GM20000 (cell line): ENCODE data around the gene LAGE3.
"Not testable (repeated sequence)": the region's sequence is repeated elsewhere in the genome, so short reads cannot be mapped to it uniquely, and the experiment has no call there.

Experiments used
- DNase-seq: peaks from one replicate; pipeline ENCODE4 v3.0.0; 2012; ENCODE audit warnings: low spot score
- TF ChIP-seq, protein P1 (sequence below): IDR thresholded peaks from 2 replicates; pipeline ENCODE4 v1.5.1; 2012; ENCODE audit warnings: mild to moderate bottlenecking, control low read depth; ENCODE audit errors: extremely low read depth, missing control alignments

The LAGE3 gene

GRCh38 chrX:154507673-154508383 is 28.7 kb upstream of the LAGE3 start:
- no peak for DNase-seq
- TF ChIP-seq, protein P1, sequence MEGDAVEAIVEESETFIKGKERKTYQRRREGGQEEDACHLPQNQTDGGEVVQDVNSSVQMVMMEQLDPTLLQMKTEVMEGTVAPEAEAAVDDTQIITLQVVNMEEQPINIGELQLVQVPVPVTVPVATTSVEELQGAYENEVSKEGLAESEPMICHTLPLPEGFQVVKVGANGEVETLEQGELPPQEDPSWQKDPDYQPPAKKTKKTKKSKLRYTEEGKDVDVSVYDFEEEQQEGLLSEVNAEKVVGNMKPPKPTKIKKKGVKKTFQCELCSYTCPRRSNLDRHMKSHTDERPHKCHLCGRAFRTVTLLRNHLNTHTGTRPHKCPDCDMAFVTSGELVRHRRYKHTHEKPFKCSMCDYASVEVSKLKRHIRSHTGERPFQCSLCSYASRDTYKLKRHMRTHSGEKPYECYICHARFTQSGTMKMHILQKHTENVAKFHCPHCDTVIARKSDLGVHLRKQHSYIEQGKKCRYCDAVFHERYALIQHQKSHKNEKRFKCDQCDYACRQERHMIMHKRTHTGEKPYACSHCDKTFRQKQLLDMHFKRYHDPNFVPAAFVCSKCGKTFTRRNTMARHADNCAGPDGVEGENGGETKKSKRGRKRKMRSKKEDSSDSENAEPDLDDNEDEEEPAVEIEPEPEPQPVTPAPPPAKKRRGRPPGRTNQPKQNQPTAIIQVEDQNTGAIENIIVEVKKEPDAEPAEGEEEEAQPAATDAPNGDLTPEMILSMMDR, result no peak

DNA sequence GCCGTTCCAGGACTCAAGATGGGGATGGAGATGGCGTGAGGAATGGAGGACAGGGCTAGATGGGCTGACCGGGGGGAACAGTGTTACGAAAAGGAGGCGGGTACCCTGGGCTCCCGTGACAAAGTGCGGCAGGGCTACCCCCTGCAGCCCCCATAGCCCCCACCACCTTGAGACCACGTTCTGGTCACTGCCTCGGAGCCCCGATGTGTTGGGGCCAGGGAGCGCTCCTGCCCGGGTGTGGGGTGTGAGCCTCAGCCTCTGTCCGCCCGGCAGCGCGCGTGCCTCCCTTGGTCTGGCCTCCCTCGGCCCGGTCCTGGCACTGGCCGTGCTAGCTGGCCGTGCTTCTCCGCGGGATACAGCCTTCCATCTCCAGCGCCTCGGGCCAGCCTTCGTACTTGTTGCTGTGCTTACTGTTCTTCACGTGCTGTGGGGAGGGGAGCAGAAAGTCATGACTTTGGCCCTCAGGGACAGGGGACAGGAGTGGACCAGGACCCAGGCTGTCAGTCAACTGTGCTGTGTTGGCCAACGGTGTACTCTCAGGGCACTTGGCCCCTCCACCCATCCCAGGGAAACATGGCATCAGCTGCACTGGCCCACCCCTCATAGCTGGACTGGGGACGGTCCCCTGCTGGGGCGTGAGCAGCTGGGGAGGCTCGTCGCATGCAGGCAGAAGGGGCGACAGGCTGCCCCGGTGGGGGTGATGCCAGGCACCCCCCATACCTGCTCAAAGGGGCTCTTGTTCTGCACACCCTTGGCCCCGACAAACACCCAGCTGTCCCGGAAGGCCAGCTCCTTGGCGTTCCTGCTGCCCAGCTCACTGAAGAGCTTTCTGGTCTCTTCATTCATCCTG is 27.6 kb upstream of the LAGE3 start:
- TF ChIP-seq, protein P1, result no peak

DNA sequence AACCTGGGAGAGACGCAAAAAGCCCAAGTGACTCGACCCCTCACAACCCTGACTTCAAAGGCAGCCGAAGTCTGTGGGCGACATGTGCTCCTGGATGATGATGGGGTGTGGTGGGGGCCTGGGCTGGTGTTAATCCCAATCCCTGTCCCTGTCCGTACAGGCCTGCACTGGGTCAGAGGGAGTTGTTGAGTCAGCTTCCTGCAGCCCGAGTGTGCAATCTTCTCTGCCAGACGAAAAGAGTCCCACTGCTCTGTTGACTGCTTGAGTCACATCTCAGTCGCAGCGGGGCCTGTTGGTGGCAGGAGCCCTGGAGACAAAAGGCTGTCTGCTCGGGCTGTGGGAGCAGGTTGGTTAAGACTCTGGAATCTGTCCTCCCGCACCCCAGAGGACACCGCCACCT is 26.7 kb upstream of the LAGE3 start:
- no peak for DNase-seq
- TF ChIP-seq, protein P1, result no peak

More for the DNA sequence above, 27.6 kb upstream of the LAGE3 start:
- no peak for DNase-seq

DNA sequence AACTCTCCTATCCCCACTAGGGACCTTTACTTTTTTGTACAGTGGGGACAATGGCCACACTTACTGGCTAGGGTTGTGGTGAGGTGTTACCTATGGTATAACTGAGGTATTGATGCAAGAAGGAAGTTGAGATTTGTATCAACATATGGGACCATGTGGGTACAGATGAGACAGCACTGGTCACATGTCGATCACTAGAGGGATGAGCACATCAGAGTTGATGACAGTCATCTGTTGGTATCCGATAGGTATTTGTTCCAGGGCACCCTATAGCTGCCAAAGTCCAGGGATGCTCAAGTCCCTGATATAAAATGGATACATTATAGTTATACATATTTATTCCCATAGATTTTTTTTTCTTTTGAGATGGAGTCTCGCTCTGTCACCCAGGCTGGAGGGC is 23.9 kb upstream of the LAGE3 start:
- TF ChIP-seq, protein P1, result no peak

DNA sequence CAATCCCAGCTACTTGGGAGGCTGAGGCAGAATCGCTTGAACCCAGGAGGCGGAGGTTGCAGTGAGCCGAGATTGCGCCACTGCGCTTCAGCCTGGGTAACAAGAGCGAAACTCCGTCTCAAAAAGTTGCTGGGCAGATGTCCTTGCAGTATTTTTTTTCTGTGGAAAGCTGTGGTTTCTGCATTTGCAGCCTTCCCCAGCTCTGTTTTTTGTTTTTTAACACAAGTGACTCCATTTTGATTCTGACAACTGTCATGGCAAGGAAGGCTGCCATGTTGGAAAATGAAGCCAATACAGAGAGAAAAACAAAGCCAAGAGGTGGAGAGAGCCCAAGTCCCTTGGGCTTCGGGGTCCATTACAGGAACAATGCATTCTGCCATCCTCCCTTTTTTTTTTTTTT is 23.0 kb upstream of the LAGE3 start:
- TF ChIP-seq, protein P1, result no peak
- no peak for DNase-seq

More for the DNA sequence above, 23.9 kb upstream of the LAGE3 start:
- DNase-seq, result no peak

DNA sequence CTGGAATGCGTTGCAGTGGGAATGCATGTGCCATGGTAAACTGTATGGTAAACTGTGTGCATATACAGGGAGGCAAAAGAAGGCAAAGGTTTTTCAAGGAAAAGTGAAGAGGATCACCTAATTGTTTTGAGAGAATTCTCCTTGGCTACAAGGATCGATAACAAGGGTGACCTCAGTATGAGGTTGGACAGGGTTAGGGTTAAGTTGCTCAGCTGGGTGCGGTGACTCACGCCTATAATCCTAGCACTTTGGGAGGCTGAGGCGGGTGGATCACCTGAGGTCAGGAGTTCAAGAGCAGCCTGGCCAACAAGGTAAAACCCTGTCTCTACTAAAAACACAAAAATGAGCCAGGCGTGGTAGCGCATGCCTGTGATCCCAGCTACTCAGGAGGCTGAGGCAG is 22.3 kb upstream of the LAGE3 start:
- not testable (repeated sequence) for DNase-seq

DNA sequence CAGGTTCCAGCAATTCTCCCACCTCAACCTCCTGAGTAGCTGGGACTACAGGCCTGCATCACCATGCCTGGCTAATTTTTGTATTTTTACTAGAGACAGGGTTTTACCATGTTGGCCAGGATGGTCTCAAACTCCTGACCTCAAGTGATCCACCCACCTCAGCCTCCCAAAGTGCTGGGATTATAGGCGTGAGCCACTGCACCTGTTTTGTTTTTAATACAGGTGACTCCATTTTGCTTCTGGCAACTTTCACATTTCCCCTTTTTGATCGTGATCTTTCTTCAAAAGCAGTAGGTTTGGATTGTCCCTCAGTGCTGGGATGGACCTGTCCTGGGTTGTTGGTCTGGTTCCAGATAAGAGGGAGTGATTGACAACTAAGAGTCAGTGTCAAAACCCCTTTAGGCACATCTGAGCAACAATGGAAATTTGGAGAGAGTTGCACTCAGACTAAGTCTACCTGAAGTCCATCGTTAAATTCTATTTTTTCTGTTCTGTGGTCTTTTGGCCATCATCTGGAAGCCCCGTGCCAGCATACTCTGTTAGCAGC is 17.6 kb upstream of the LAGE3 start:
- DNase-seq, result not testable (repeated sequence)

- no peak for DNase-seq
- TF ChIP-seq, protein P1, result no peak
These were observed 16.4 kb upstream of the LAGE3 start for GRCh38 chrX:154495472-154495922.
